Aorta (tissue), 5 donors: Measurements from ENCODE around the gene FAM180B. TPM values are rescaled to one million over a fixed set of nuclear protein-coding genes. Genes with fewer than 3 reads are reported as not detected.
"Not testable (repeated sequence)": the region's sequence is repeated elsewhere in the genome, so short reads cannot be mapped to it uniquely, and the experiment has no call there.

Experiments used
- ATAC-seq: fragments of 200-7000 bp; cut with Tn5 transposase; one replicate; pipeline ENCODE4 v1.9.1; 2022; ENCODE audit warnings: moderate library complexity; ENCODE audit not compliant: low FRiP score
- DNase-seq, 2 donors: peaks; one replicate each; pipeline ENCODE4 v3.0.0-alpha.2; 2020
- H3K27ac ChIP-seq, 2 donors: one replicate each; pipeline ENCODE4 v1.5.1; 2013; ENCODE audit warnings: low read length in 2 of 2, mild to moderate bottlenecking in 2 of 2, moderate library complexity in 2 of 2, control low read depth in 1 of 2, inconsistent platforms in 1 of 2, low read depth in 1 of 2
- H3K27me3 ChIP-seq, 2 donors: one replicate each; pipeline ENCODE4 v1.6.1; 2013; ENCODE audit warnings: control low read depth in 1 of 2, low read length in 1 of 2, mild to moderate bottlenecking in 1 of 2, moderate library complexity in 1 of 2; ENCODE audit not compliant: insufficient read depth in 2 of 2, control insufficient read depth in 1 of 2
- H3K36me3 ChIP-seq, 2 donors: one replicate each; pipeline ENCODE4 v1.6.1; 2013; ENCODE audit warnings: control low read depth in 1 of 2, low read length in 1 of 2, mild to moderate bottlenecking in 1 of 2; ENCODE audit not compliant: insufficient read depth in 2 of 2, control insufficient read depth in 1 of 2
- H3K4me1 ChIP-seq, 2 donors: one replicate each; pipeline ENCODE4 v1.6.1; 2013; ENCODE audit warnings: low read length in 2 of 2, control low read depth in 1 of 2, mild to moderate bottlenecking in 1 of 2, moderate library complexity in 1 of 2; ENCODE audit not compliant: insufficient read depth in 2 of 2, control insufficient read depth in 1 of 2
- H3K4me3 ChIP-seq, 2 donors: one replicate each; pipeline ENCODE4 v1.5.1; 2013; ENCODE audit warnings: low read length in 2 of 2, control low read depth in 1 of 2, mild to moderate bottlenecking in 1 of 2
- H3K9me3 ChIP-seq: one replicate; pipeline ENCODE4 v1.6.1; 2013; ENCODE audit warnings: mild to moderate bottlenecking, low read length; ENCODE audit not compliant: control insufficient read depth
- WGBS, 2 donors: extraction: QIAGEN DNeasy Blood & Tissue Kit; methylation state at CpG; one replicate each; pipeline ENCODE4 v1.1.7; 2013; 5-methylcytosine and 5-hydroxymethylcytosine counted together
- intact Hi-C, 2 donors: fragments of 100-400 bp; cut with DNase I; formaldehyde crosslinking; loops; one replicate each; pipeline versions ENCODE4 v1.14.2 to v1.15.0; 2022
- polyA plus RNA-seq, 2 donors: library from polyadenylated mRNA; stranded (reverse); fragments of 200-250 nt; gene quantifications; one replicate each; pipeline ENCODE4 v1.2.3, GENCODE V29; 2013
- total RNA-seq, 2 donors: library from RNA; stranded (reverse); fragmentation: NEBNext Ultra II Directional; extraction: Animal tissue kit (Norgen Biotek cat#: 25700); gene quantifications; one replicate each; pipeline ENCODE4 v1.2.1, GENCODE V29; 2021
- donor health status: healthy with polysubstance abuse.
- donor health status: Bipolar disorder and iron deficiency.
- donor health status: DM: no; HTN: no; CAD: no.
- donor health status: DM: no; HTN: no; CAD: no.
- donor health status: DM: yes; HTN: yes; CAD: no.

FAM180B gene
- total and polyA plus RNA-seq, 4 donors = 0.38 to 4.8 (median 1.7) TPM; not detected in 1

GRCh38 chr11:47550288-47551047 lies 36.0 kb upstream of the FAM180B start:
- ATAC-seq (no peak), DNase-seq (no peak)
- intact Hi-C loops = no loop called here
- 77 to 79% methylated on average over 10 of the region's 10 CpGs for WGBS, 2 donors
- Histone ChIP-seq H3K27me3 (no peaks in the 10 kb centered on the region), H3K4me3 (no peak overlapping the region), H3K9me3 (no peaks in the 10 kb centered on the region), H3K27ac (no peak overlapping the region), H3K4me1 (peaks cover 0 to 4% of the 10 kb centered on the region in 2 donors), H3K36me3 (no peaks in the 10 kb centered on the region)

DNA sequence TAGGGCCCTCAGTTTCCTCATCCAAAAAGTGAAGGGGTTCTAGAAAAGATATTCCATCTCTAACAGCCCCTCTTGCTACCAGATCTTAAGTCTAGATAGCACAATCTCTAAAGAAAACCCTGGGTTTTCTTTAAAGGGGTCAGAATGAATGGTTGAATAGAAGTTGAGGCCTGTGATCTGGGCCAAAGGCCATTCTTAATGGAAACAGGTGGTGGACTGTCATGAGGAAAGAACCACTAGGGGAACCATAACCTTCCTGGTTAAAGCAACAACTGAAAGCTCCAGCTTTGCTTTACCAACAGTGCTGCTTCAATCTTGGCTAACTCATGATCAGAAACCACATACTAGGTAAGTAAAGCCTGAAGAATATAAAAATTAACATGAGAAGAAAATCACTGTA lies 35.4 kb upstream of the FAM180B start:
- H3K4me1 ChIP-seq = peaks cover 0 to 4% of the 10 kb centered on the region in 2 donors
- no peak overlapping the region for H3K27ac ChIP-seq
- H3K4me3 ChIP-seq = peak overlapping the region in 1 of 2 donors; percentile 15
- H3K36me3 ChIP-seq = no peaks in the 10 kb centered on the region
- intact Hi-C loops = no loop called here
- H3K9me3 ChIP-seq = no peaks in the 10 kb centered on the region
- DNase-seq = no peak
- ATAC-seq = no peak
- no peaks in the 10 kb centered on the region for H3K27me3 ChIP-seq

DNA sequence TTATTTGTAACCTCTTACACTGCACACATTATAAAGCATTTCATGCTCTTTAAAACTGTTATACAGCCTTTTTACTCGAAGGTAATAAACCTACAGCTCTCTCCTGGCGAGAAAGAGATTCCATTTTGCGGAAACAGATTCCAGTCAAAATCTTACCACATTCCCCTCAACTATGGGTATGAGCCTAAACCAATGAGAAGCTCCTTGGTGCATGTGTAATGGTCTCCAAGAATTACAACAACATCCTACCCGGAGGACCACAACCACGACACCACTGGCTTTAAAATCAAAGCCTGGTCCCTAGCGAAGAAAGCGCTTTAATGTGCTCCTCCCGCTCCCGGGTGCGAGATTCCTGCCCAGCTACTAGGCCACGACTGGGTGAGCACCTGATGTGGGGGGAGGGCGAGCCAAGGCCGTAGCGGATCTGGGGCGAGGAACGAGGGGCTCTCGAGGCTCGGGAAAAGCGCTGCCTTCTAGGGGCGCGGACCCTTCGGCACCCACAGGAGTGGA lies 34.4 kb upstream of the FAM180B start:
- Histone ChIP-seq H3K4me3 (peak overlapping the region; percentile 62 to 89), H3K27ac (peak overlapping the region in 1 of 2 donors; percentile 83), H3K4me1 (peaks cover 0 to 4% of the 10 kb centered on the region in 2 donors), H3K27me3 (no peaks in the 10 kb centered on the region), H3K36me3 (no peaks in the 10 kb centered on the region), H3K9me3 (no peaks in the 10 kb centered on the region)
- intact Hi-C loops = no loop called here
- WGBS, 2 donors = 1% methylated on average over 22 of the region's 22 CpGs
- peak in 1 of 2 donors; percentile 83 for DNase-seq
- peak; percentile 34 for ATAC-seq

- peaks cover 0 to 4% of the 10 kb centered on the region in 2 donors for H3K4me1 ChIP-seq
- no peaks in the 10 kb centered on the region for H3K36me3 ChIP-seq
- intact Hi-C loops = no loop called here
- ATAC-seq (peak; percentile 99), DNase-seq (peak; percentile 95 to 97)
- WGBS, 2 donors = 0% methylated on average over 57 to 89 of the region's 89 CpGs
- no peaks in the 10 kb centered on the region for H3K9me3 ChIP-seq
- peak within 1 kb of the TSS; percentile 62 to 89 for H3K4me3 ChIP-seq
- peak within 1 kb of the TSS in 1 of 2 donors; percentile 83 for H3K27ac ChIP-seq
- no peaks in the 10 kb centered on the region for H3K27me3 ChIP-seq
These were observed 33.7 kb upstream of the FAM180B start, which contains the start of gene CELF1 for GRCh38 chr11:47552566-47553405. CELF1 (minus strand) TSS chr11:47553132; CDS start chr11:47499523, 53,609 bp downstream.

DNA sequence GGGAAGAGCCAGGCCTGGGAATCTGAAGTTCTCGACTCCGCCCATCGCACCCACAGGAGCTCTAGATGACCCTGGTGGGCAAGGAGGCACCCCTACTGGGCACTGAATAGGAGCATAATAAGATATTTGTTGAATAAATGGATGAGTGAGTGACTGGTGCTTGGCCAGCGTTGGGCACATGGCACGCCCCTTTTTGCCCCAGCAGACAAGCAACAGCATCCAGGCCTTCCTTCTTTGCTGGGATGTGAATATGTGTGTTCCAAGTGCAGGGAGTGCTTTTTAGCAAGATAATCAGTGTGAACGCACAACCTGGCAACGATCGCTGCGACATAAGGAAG lies 33.1 kb upstream of the FAM180B start:
- intact Hi-C loops = no loop called here
- Histone ChIP-seq H3K27me3 (no peaks in the 10 kb centered on the region), H3K4me3 (peak overlapping the region in 1 of 2 donors; percentile 51), H3K9me3 (no peaks in the 10 kb centered on the region), H3K4me1 (peaks cover 0 to 4% of the 10 kb centered on the region in 2 donors), H3K27ac (peak overlapping the region in 1 of 2 donors; percentile 79), H3K36me3 (no peaks in the 10 kb centered on the region)
- 2 to 5% methylated on average over 9 of the region's 9 CpGs for WGBS, 2 donors
- ATAC-seq (no peak), DNase-seq (no peak)

- H3K4me1 ChIP-seq, H3K27ac ChIP-seq, H3K27me3 ChIP-seq, DNase-seq, intact Hi-C loops, ATAC-seq, H3K36me3 ChIP-seq, H3K9me3 ChIP-seq, H3K4me3 ChIP-seq: not testable (repeated sequence)
- 96 to 98% methylated on average over 12 of the region's 12 CpGs for WGBS, 2 donors
These were observed 29.5 kb upstream of the FAM180B start for GRCh38 chr11:47557004-47557403.

DNA sequence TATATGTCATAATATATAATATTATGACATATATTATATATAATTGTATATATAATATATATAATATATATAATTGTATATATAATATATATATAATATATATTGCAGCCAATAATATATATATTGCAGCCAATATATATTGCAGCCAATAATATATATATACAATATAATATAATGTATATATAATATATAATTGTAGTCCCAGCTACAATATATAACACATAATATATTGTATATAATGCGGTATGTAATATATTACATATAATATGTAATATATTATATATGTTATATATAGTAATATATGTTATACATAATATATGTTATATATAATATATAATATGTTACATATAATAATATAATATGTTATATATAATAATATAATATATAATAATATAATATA lies 27.8 kb upstream of the FAM180B start:
- Histone ChIP-seq H3K4me1 (no peaks in the 10 kb centered on the region), H3K36me3 (no peaks in the 10 kb centered on the region), H3K27ac (no peak overlapping the region), H3K27me3 (no peaks in the 10 kb centered on the region), H3K4me3 (no peak overlapping the region), H3K9me3 (no peaks in the 10 kb centered on the region)
- ATAC-seq = no peak
- WGBS, 2 donors = 97 to 100% methylated on average over 1 of the region's 1 CpG
- intact Hi-C loops = no loop called here
- no peak for DNase-seq

- Histone ChIP-seq H3K4me1 (no peaks in the 10 kb centered on the region), H3K9me3 (no peaks in the 10 kb centered on the region), H3K36me3 (no peaks in the 10 kb centered on the region), H3K4me3 (no peak overlapping the region), H3K27me3 (no peaks in the 10 kb centered on the region), H3K27ac (no peak overlapping the region)
- intact Hi-C loops = no loop called here
- DNase-seq = no peak
- WGBS, 2 donors = 82 to 84% methylated on average over 2 of the region's 2 CpGs
- ATAC-seq = no peak
These were observed 26.1 kb upstream of the FAM180B start for GRCh38 chr11:47560426-47560825.
